Measurements from ENCODE around the gene CORO2A. TPM values are rescaled to one million over a fixed set of nuclear protein-coding genes. Genes with fewer than 3 reads are reported as not detected.

The CORO2A gene
- total and polyA plus RNA-seq, 2 of the 13 experiments (the other 11 are each of a cell fraction or from before 2014, with no cell fraction given), result 14.4 to 15.3 TPM

DNA sequence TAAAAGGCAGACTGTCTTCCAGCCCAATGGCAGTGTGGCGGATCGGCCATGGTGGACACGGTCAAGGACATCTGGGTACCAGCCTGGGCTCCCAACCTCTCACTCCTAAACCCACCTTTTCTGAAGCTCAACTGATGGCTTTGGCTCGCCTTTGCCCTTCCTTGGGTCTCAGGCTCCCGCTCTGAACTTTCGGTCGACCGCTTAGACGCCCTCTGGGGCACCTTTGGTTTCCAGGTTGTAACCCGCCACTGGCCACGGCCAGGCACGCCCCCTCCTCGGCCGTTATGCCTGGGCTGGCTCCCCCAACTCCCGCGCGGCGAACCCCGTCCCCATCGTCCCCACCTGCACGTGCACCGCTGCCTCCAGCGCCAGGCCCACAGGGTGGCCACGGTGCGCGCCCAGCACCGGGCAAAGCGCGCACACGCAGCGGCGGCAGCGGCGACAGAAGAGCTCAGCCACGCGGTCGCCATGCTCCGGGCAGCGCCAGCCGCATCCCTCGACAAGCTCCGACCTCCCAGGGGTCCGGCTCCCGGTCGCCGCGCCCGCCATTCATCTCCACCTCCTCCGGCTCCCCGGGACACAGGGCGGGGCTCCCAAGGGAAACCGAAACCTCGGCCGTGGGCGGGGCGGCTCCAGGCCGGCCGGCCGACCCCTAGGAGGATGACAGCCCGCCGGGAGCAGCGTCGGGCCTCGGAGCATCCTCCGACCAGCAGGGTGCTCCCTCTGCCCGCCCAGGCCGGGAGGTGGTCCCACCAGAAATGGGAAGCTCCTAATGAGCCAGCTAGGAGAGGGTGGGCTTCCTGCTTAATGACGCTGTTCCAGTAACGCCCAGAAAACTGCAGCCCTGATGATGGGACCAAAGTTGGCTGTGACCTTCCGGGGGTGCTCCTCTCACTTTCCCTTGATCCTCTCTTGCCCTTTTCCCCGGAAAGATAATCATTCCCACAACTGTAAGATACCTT, 73.5 kb downstream of the CORO2A start, which contains the start of gene TRIM14 (continued):
- TF ChIP-seq ZNF646 (CRISPR knock-in tag; IDR thresholded peaks at IDR 0.05) (no peak), MYPOP (CRISPR knock-in tag; IDR thresholded peaks at IDR 0.05) (peak; percentile 87), SPEN (CRISPR knock-in tag; IDR thresholded peaks at IDR 0.05; ENCODE audit: low read depth) (peak; percentile 64; the same call in 1 of the 2 replicates), MIER3 (CRISPR knock-in tag; IDR thresholded peaks at IDR 0.05; ENCODE audit: borderline replicate concordance) (no peak; the same call in 1 of the 2 replicates), NCOR1 (IDR thresholded peaks at IDR 0.05; ENCODE audit: borderline replicate concordance, low read length) (no peak; the same call in 1 of the 2 replicates), HINFP (CRISPR knock-in tag; IDR thresholded peaks at IDR 0.05; ENCODE audit: low read depth) (0 out of 2 replicates have a peak, but pooled peaks have one; percentile 26), ZNF205 (CRISPR knock-in tag; IDR thresholded peaks at IDR 0.05) (no peak), ZNF282 (IDR thresholded peaks at IDR 0.05; ENCODE audit: partially characterized antibody) (no peak), ZNF781 (CRISPR knock-in tag; IDR thresholded peaks at IDR 0.05; ENCODE audit: borderline replicate concordance, not compliant biosample characterization) (no peak)
- TF ChIP-seq, protein P1, sequence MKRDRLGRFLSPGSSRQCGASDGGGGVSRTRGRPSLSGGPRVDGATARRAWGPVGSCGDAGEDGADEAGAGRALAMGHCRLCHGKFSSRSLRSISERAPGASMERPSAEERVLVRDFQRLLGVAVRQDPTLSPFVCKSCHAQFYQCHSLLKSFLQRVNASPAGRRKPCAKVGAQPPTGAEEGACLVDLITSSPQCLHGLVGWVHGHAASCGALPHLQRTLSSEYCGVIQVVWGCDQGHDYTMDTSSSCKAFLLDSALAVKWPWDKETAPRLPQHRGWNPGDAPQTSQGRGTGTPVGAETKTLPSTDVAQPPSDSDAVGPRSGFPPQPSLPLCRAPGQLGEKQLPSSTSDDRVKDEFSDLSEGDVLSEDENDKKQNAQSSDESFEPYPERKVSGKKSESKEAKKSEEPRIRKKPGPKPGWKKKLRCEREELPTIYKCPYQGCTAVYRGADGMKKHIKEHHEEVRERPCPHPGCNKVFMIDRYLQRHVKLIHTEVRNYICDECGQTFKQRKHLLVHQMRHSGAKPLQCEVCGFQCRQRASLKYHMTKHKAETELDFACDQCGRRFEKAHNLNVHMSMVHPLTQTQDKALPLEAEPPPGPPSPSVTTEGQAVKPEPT (CRISPR knock-in tag; IDR thresholded peaks at IDR 0.05; ENCODE audit: low read depth), result no peak
- TF ChIP-seq, protein P2, sequence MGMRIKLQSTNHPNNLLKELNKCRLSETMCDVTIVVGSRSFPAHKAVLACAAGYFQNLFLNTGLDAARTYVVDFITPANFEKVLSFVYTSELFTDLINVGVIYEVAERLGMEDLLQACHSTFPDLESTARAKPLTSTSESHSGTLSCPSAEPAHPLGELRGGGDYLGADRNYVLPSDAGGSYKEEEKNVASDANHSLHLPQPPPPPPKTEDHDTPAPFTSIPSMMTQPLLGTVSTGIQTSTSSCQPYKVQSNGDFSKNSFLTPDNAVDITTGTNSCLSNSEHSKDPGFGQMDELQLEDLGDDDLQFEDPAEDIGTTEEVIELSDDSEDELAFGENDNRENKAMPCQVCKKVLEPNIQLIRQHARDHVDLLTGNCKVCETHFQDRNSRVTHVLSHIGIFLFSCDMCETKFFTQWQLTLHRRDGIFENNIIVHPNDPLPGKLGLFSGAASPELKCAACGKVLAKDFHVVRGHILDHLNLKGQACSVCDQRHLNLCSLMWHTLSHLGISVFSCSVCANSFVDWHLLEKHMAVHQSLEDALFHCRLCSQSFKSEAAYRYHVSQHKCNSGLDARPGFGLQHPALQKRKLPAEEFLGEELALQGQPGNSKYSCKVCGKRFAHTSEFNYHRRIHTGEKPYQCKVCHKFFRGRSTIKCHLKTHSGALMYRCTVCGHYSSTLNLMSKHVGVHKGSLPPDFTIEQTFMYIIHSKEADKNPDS (CRISPR knock-in tag; IDR thresholded peaks at IDR 0.05), result no peak

All from HepG2 (cell line).